ENCODE data around the gene SBSN.

SBSN gene

GRCh38 chr19:35528218-35529038 lies at the start of gene SBSN:
SBSN (minus strand) TSS chr19:35528311; CDS start chr19:35528281, 30 bp downstream.
- Histone ChIP-seq H3K9me3 (ENCODE audit: control insufficient read depth in 1 of 2, low read length in 2 of 2) (no peaks in the 10 kb centered on the region), H3K36me3 (ENCODE audit: control insufficient read depth in 1 of 2, insufficient read depth in 2 of 2, low read length in 2 of 2) (no peaks in the 10 kb centered on the region), H3K9ac (ENCODE audit: low read depth in 1 of 2, low read length in 2 of 2) (no peak within 1 kb of the TSS), H3K4me3 (ENCODE audit: low read depth in 1 of 2, low read length in 2 of 2) (no peak within 1 kb of the TSS), H3K4me1 (ENCODE audit: control insufficient read depth in 1 of 2, insufficient read depth in 2 of 2, low read length in 2 of 2) (no peaks in the 10 kb centered on the region), H3K27ac (ENCODE audit: low read depth, low read length) (no peak within 1 kb of the TSS), H3K27me3 (ENCODE audit: control insufficient read depth in 1 of 2, insufficient read depth in 2 of 2, low read length in 2 of 2) (peaks cover 0 to 18% of the 10 kb centered on the region in 2 donors)

GRCh38 chr19:35571406-35571965 lies 43.4 kb upstream of the SBSN start:
- H3K27ac ChIP-seq (ENCODE audit: low read depth, low read length) = no peak overlapping the region
- no peak overlapping the region for H3K4me3 ChIP-seq (ENCODE audit: low read depth in 1 of 2, low read length in 2 of 2)
- H3K9ac ChIP-seq (ENCODE audit: low read depth in 1 of 2, low read length in 2 of 2) = no peak overlapping the region
- no peaks in the 10 kb centered on the region for H3K36me3 ChIP-seq (ENCODE audit: control insufficient read depth in 1 of 2, insufficient read depth in 2 of 2, low read length in 2 of 2)
- H3K9me3 ChIP-seq (ENCODE audit: control insufficient read depth in 1 of 2, low read length in 2 of 2) = peaks cover 10 to 11% of the 10 kb centered on the region in 2 donors
- H3K4me1 ChIP-seq (ENCODE audit: control insufficient read depth in 1 of 2, insufficient read depth in 2 of 2, low read length in 2 of 2) = no peaks in the 10 kb centered on the region
- H3K27me3 ChIP-seq (ENCODE audit: control insufficient read depth in 1 of 2, insufficient read depth in 2 of 2, low read length in 2 of 2) = peaks cover 0 to 6% of the 10 kb centered on the region in 2 donors

- Histone ChIP-seq H3K36me3 (ENCODE audit: control insufficient read depth in 1 of 2, insufficient read depth in 2 of 2, low read length in 2 of 2) (no peaks in the 10 kb centered on the region), H3K9ac (ENCODE audit: low read depth in 1 of 2, low read length in 2 of 2) (no peak overlapping the region), H3K4me3 (ENCODE audit: low read depth in 1 of 2, low read length in 2 of 2) (no peak overlapping the region), H3K27me3 (ENCODE audit: control insufficient read depth in 1 of 2, insufficient read depth in 2 of 2, low read length in 2 of 2) (peaks cover 0 to 9% of the 10 kb centered on the region in 2 donors), H3K4me1 (ENCODE audit: control insufficient read depth in 1 of 2, insufficient read depth in 2 of 2, low read length in 2 of 2) (no peaks in the 10 kb centered on the region), H3K9me3 (ENCODE audit: control insufficient read depth in 1 of 2, low read length in 2 of 2) (no peaks in the 10 kb centered on the region), H3K27ac (ENCODE audit: low read depth, low read length) (no peak overlapping the region)
Measured at GRCh38 chr19:35569281-35569781, 41.2 kb upstream of the SBSN start.

GRCh38 chr19:35566738-35567137 lies 38.6 kb upstream of the SBSN start:
- H3K9ac ChIP-seq (ENCODE audit: low read depth in 1 of 2, low read length in 2 of 2) = no peak overlapping the region
- no peak overlapping the region for H3K4me3 ChIP-seq (ENCODE audit: low read depth in 1 of 2, low read length in 2 of 2)
- H3K27ac ChIP-seq (ENCODE audit: low read depth, low read length) = no peak overlapping the region
- H3K36me3 ChIP-seq (ENCODE audit: control insufficient read depth in 1 of 2, insufficient read depth in 2 of 2, low read length in 2 of 2) = no peaks in the 10 kb centered on the region
- no peaks in the 10 kb centered on the region for H3K4me1 ChIP-seq (ENCODE audit: control insufficient read depth in 1 of 2, insufficient read depth in 2 of 2, low read length in 2 of 2)
- H3K9me3 ChIP-seq (ENCODE audit: control insufficient read depth in 1 of 2, low read length in 2 of 2) = no peaks in the 10 kb centered on the region
- peaks cover 3 to 15% of the 10 kb centered on the region in 2 donors for H3K27me3 ChIP-seq (ENCODE audit: control insufficient read depth in 1 of 2, insufficient read depth in 2 of 2, low read length in 2 of 2)

GRCh38 chr19:35565016-35565856 lies 37.1 kb upstream of the SBSN start:
- Histone ChIP-seq H3K4me1 (ENCODE audit: control insufficient read depth in 1 of 2, insufficient read depth in 2 of 2, low read length in 2 of 2) (no peaks in the 10 kb centered on the region), H3K36me3 (ENCODE audit: control insufficient read depth in 1 of 2, insufficient read depth in 2 of 2, low read length in 2 of 2) (no peaks in the 10 kb centered on the region), H3K27me3 (ENCODE audit: control insufficient read depth in 1 of 2, insufficient read depth in 2 of 2, low read length in 2 of 2) (peaks cover 8 to 11% of the 10 kb centered on the region in 2 donors), H3K27ac (ENCODE audit: low read depth, low read length) (no peak overlapping the region), H3K9ac (ENCODE audit: low read depth in 1 of 2, low read length in 2 of 2) (no peak overlapping the region), H3K4me3 (ENCODE audit: low read depth in 1 of 2, low read length in 2 of 2) (no peak overlapping the region), H3K9me3 (ENCODE audit: control insufficient read depth in 1 of 2, low read length in 2 of 2) (no peaks in the 10 kb centered on the region)

GRCh38 chr19:35563207-35563829 lies 35.2 kb upstream of the SBSN start, which contains the start of gene ATP4A:
ATP4A (minus strand) TSS chr19:35563658; CDS start chr19:35563629, 29 bp downstream.
- Histone ChIP-seq H3K9ac (ENCODE audit: low read depth in 1 of 2, low read length in 2 of 2) (no peak within 1 kb of the TSS), H3K9me3 (ENCODE audit: control insufficient read depth in 1 of 2, low read length in 2 of 2) (no peaks in the 10 kb centered on the region), H3K4me1 (ENCODE audit: control insufficient read depth in 1 of 2, insufficient read depth in 2 of 2, low read length in 2 of 2) (no peaks in the 10 kb centered on the region), H3K27me3 (ENCODE audit: control insufficient read depth in 1 of 2, insufficient read depth in 2 of 2, low read length in 2 of 2) (peaks cover 20 to 26% of the 10 kb centered on the region in 2 donors), H3K36me3 (ENCODE audit: control insufficient read depth in 1 of 2, insufficient read depth in 2 of 2, low read length in 2 of 2) (no peaks in the 10 kb centered on the region), H3K27ac (ENCODE audit: low read depth, low read length) (no peak within 1 kb of the TSS), H3K4me3 (ENCODE audit: low read depth in 1 of 2, low read length in 2 of 2) (no peak within 1 kb of the TSS)

GRCh38 chr19:35562776-35563175 lies 34.7 kb upstream of the SBSN start:
- Histone ChIP-seq H3K27ac (ENCODE audit: low read depth, low read length) (no peak overlapping the region), H3K9me3 (ENCODE audit: control insufficient read depth in 1 of 2, low read length in 2 of 2) (no peaks in the 10 kb centered on the region), H3K4me1 (ENCODE audit: control insufficient read depth in 1 of 2, insufficient read depth in 2 of 2, low read length in 2 of 2) (peaks cover 0 to 3% of the 10 kb centered on the region in 2 donors), H3K9ac (ENCODE audit: low read depth in 1 of 2, low read length in 2 of 2) (no peak overlapping the region), H3K36me3 (ENCODE audit: control insufficient read depth in 1 of 2, insufficient read depth in 2 of 2, low read length in 2 of 2) (no peaks in the 10 kb centered on the region), H3K27me3 (ENCODE audit: control insufficient read depth in 1 of 2, insufficient read depth in 2 of 2, low read length in 2 of 2) (peaks cover 20 to 26% of the 10 kb centered on the region in 2 donors), H3K4me3 (ENCODE audit: low read depth in 1 of 2, low read length in 2 of 2) (no peak overlapping the region)

- H3K4me1 ChIP-seq (ENCODE audit: control insufficient read depth in 1 of 2, insufficient read depth in 2 of 2, low read length in 2 of 2) = peaks cover 0 to 3% of the 10 kb centered on the region in 2 donors
- no peak overlapping the region for H3K4me3 ChIP-seq (ENCODE audit: low read depth in 1 of 2, low read length in 2 of 2)
- no peaks in the 10 kb centered on the region for H3K9me3 ChIP-seq (ENCODE audit: control insufficient read depth in 1 of 2, low read length in 2 of 2)
- no peaks in the 10 kb centered on the region for H3K36me3 ChIP-seq (ENCODE audit: control insufficient read depth in 1 of 2, insufficient read depth in 2 of 2, low read length in 2 of 2)
- no peak overlapping the region for H3K27ac ChIP-seq (ENCODE audit: low read depth, low read length)
- no peak overlapping the region for H3K9ac ChIP-seq (ENCODE audit: low read depth in 1 of 2, low read length in 2 of 2)
- H3K27me3 ChIP-seq (ENCODE audit: control insufficient read depth in 1 of 2, insufficient read depth in 2 of 2, low read length in 2 of 2) = peaks cover 22 to 26% of the 10 kb centered on the region in 2 donors
Measured at GRCh38 chr19:35562336-35562735, 34.2 kb upstream of the SBSN start.

- Histone ChIP-seq H3K9me3 (ENCODE audit: control insufficient read depth in 1 of 2, low read length in 2 of 2) (no peaks in the 10 kb centered on the region), H3K36me3 (ENCODE audit: control insufficient read depth in 1 of 2, insufficient read depth in 2 of 2, low read length in 2 of 2) (no peaks in the 10 kb centered on the region), H3K27me3 (ENCODE audit: control insufficient read depth in 1 of 2, insufficient read depth in 2 of 2, low read length in 2 of 2) (peaks cover 26% of the 10 kb centered on the region in 2 donors), H3K4me1 (ENCODE audit: control insufficient read depth in 1 of 2, insufficient read depth in 2 of 2, low read length in 2 of 2) (peaks cover 0 to 3% of the 10 kb centered on the region in 2 donors), H3K9ac (ENCODE audit: low read depth in 1 of 2, low read length in 2 of 2) (no peak overlapping the region), H3K4me3 (ENCODE audit: low read depth in 1 of 2, low read length in 2 of 2) (no peak overlapping the region), H3K27ac (ENCODE audit: low read depth, low read length) (no peak overlapping the region)
Measured at GRCh38 chr19:35561436-35561835, 33.3 kb upstream of the SBSN start.
